ENCODE measurements around the gene UBTD2. TPM values are rescaled to one million over a fixed set of nuclear protein-coding genes. Genes with fewer than 3 reads are reported as not detected.

UBTD2 gene
- polyA plus RNA-seq, 3 donors: 2.3 to 3.2 (median 2.6) TPM

- peaks cover 34 to 88% of the 10 kb centered on the region in 2 donors for H3K36me3 ChIP-seq (replicated peaks in 1 of 2; ENCODE audit: control insufficient read depth in 1 of 2, insufficient read depth in 2 of 2, low read length in 2 of 2)
- H3K4me1 Mint-ChIP-seq: peaks cover 62% of the 10 kb centered on the region
- no peaks in the 10 kb centered on the region for H3K9me3 Mint-ChIP-seq
- peaks cover 51 to 73% of the 10 kb centered on the region in 2 donors for H3K36me3 Mint-ChIP-seq
- peak overlapping the region in 5 of 7 donors; percentile 26 to 90 (median 68) for H3K27ac Mint-ChIP-seq
- no peak overlapping the region for H3K4me3 ChIP-seq (replicated peaks in 1 of 3; ENCODE audit: low read depth in 2 of 3, low read length in 3 of 3)
- no peaks in the 10 kb centered on the region for H3K27me3 Mint-ChIP-seq (ENCODE audit: low read depth in 3 of 3)
- H3K79me2 ChIP-seq (ENCODE audit: insufficient read depth, low read length): peaks cover 100% of the 10 kb centered on the region
- no peak overlapping the region for H3K4me2 ChIP-seq (replicated peaks; ENCODE audit: extremely low read depth, low read length, poor library complexity, severe bottlenecking)
- H3K27me3 ChIP-seq (ENCODE audit: control insufficient read depth in 2 of 2, insufficient read depth in 2 of 2, low read length in 2 of 2): no peaks in the 10 kb centered on the region
- H3K4me1 ChIP-seq (ENCODE audit: control insufficient read depth in 1 of 2, insufficient read depth in 2 of 2, low read length in 2 of 2): peaks cover 17 to 57% of the 10 kb centered on the region in 2 donors
- no peaks in the 10 kb centered on the region for H3K9me3 ChIP-seq (replicated peaks in 1 of 2; ENCODE audit: control insufficient read depth in 1 of 2, insufficient read depth in 1 of 2, low read length in 2 of 2)
- H3K4me3 Mint-ChIP-seq: no peak overlapping the region
- H2AFZ ChIP-seq (ENCODE audit: insufficient read depth, low read depth, low read length, poor library complexity, severe bottlenecking): no peak overlapping the region
- intact Hi-C loops (cut with micrococcal nuclease): no loop called here
- H3K27ac ChIP-seq (ENCODE audit: low read depth in 1 of 2, low read length in 2 of 2): peak overlapping the region in 1 of 2 donors; percentile 20
- H3K9ac ChIP-seq (ENCODE audit: insufficient read depth, low read length, poor library complexity, severe bottlenecking): no peak overlapping the region
- WGBS (ENCODE audit: insufficient coverage): 75% methylated on average over 8 of the region's 8 CpGs
- DNase-seq: no peak
- TF ChIP-seq CTCF (IDR thresholded peaks at IDR 0.05): no peak
- H4K20me1 ChIP-seq (ENCODE audit: insufficient read depth, low read length): peaks cover 100% of the 10 kb centered on the region
Measured at GRCh38 chr5:172168311-172168710, 115.3 kb downstream of the UBTD2 start.

- Mint-ChIP-seq H3K27me3 (ENCODE audit: low read depth in 3 of 3) (no peaks in the 10 kb centered on the region), H3K27ac (peak overlapping the region; percentile 45 to 90 (median 68)), H3K4me1 (peaks cover 62% of the 10 kb centered on the region), H3K36me3 (peaks cover 54 to 70% of the 10 kb centered on the region in 2 donors), H3K9me3 (no peaks in the 10 kb centered on the region), H3K4me3 (no peak overlapping the region)
- Histone ChIP-seq H3K27me3 (ENCODE audit: control insufficient read depth in 2 of 2, insufficient read depth in 2 of 2, low read length in 2 of 2) (no peaks in the 10 kb centered on the region), H3K4me2 (replicated peaks; ENCODE audit: extremely low read depth, low read length, poor library complexity, severe bottlenecking) (no peak overlapping the region), H4K20me1 (ENCODE audit: insufficient read depth, low read length) (peaks cover 100% of the 10 kb centered on the region), H3K9ac (ENCODE audit: insufficient read depth, low read length, poor library complexity, severe bottlenecking) (no peak overlapping the region), H3K79me2 (ENCODE audit: insufficient read depth, low read length) (peaks cover 100% of the 10 kb centered on the region), H3K9me3 (replicated peaks in 1 of 2; ENCODE audit: control insufficient read depth in 1 of 2, insufficient read depth in 1 of 2, low read length in 2 of 2) (no peaks in the 10 kb centered on the region), H3K4me1 (ENCODE audit: control insufficient read depth in 1 of 2, insufficient read depth in 2 of 2, low read length in 2 of 2) (peaks cover 16 to 57% of the 10 kb centered on the region in 2 donors), H3K36me3 (replicated peaks in 1 of 2; ENCODE audit: control insufficient read depth in 1 of 2, insufficient read depth in 2 of 2, low read length in 2 of 2) (peaks cover 34 to 92% of the 10 kb centered on the region in 2 donors), H3K4me3 (replicated peaks in 1 of 3; ENCODE audit: low read depth in 2 of 3, low read length in 3 of 3) (no peak overlapping the region), H3K27ac (ENCODE audit: low read depth in 1 of 2, low read length in 2 of 2) (peak overlapping the region in 1 of 2 donors; percentile 20), H2AFZ (ENCODE audit: insufficient read depth, low read depth, low read length, poor library complexity, severe bottlenecking) (no peak overlapping the region)
- DNase-seq: no peak
- intact Hi-C loops (cut with micrococcal nuclease): no loop called here
- 95% methylated on average over 7 of the region's 7 CpGs for WGBS (ENCODE audit: insufficient coverage)
- no peak for TF ChIP-seq CTCF (IDR thresholded peaks at IDR 0.05)
Measured at GRCh38 chr5:172167895-172168294, 115.7 kb downstream of the UBTD2 start.

Data from CD14-positive monocyte (primary cell).